ENCODE data around the gene PRB2. TPM values are rescaled to one million over a fixed set of nuclear protein-coding genes. Genes with fewer than 3 reads are reported as not detected.
A peak's percentile ranks its signal among the peaks of the same experiment; 100 is the strongest.
"Not testable (repeated sequence)": the region's sequence is repeated elsewhere in the genome, so short reads cannot be mapped to it uniquely, and the experiment has no call there.

Gene PRB2
- total and polyA plus RNA-seq, 12 donors = not detected

- intact Hi-C loops (cut with DNase I) = no loop called here
- Histone ChIP-seq H3K27ac (no peak overlapping the region), H3K27me3 (no peaks in the 10 kb centered on the region), H3K4me1 (replicated peaks in 1 of 2) (no peaks in the 10 kb centered on the region), H3K9me3 (replicated peaks in 1 of 3) (no peaks in the 10 kb centered on the region), H3K36me3 (replicated peaks in 1 of 2) (no peaks in the 10 kb centered on the region), H3K4me3 (no peak overlapping the region)
- DNase-seq = no peak
- no peak for TF ChIP-seq POLR2A (IDR thresholded peaks at IDR 0.05)
- TF ChIP-seq, protein P1, sequence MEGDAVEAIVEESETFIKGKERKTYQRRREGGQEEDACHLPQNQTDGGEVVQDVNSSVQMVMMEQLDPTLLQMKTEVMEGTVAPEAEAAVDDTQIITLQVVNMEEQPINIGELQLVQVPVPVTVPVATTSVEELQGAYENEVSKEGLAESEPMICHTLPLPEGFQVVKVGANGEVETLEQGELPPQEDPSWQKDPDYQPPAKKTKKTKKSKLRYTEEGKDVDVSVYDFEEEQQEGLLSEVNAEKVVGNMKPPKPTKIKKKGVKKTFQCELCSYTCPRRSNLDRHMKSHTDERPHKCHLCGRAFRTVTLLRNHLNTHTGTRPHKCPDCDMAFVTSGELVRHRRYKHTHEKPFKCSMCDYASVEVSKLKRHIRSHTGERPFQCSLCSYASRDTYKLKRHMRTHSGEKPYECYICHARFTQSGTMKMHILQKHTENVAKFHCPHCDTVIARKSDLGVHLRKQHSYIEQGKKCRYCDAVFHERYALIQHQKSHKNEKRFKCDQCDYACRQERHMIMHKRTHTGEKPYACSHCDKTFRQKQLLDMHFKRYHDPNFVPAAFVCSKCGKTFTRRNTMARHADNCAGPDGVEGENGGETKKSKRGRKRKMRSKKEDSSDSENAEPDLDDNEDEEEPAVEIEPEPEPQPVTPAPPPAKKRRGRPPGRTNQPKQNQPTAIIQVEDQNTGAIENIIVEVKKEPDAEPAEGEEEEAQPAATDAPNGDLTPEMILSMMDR (IDR thresholded peaks at IDR 0.05) = no peak
Observed at GRCh38 chr12:11412731-11413130, 17.4 kb upstream of the PRB2 start.

GRCh38 chr12:11408096-11408495 is 12.7 kb upstream of the PRB2 start:
- intact Hi-C loops (cut with DNase I) = no loop called here
- Histone ChIP-seq H3K36me3 (replicated peaks in 1 of 2) (no peaks in the 10 kb centered on the region), H3K27ac (no peak overlapping the region), H3K4me3 (no peak overlapping the region), H3K4me1 (replicated peaks in 1 of 2) (no peaks in the 10 kb centered on the region), H3K27me3 (no peaks in the 10 kb centered on the region), H3K9me3 (replicated peaks in 1 of 3) (no peaks in the 10 kb centered on the region)
- 83 to 87% (median 84%) methylated on average over 6 of the region's 6 CpGs for WGBS, 4 donors
- TF ChIP-seq, protein P1 (IDR thresholded peaks at IDR 0.05) = no peak
- TF ChIP-seq POLR2A (IDR thresholded peaks at IDR 0.05) = no peak
- no peak for DNase-seq

GRCh38 chr12:11397366-11397765 is 2.0 kb upstream of the PRB2 start:
- no peaks in the 10 kb centered on the region for H3K36me3 ChIP-seq (replicated peaks in 1 of 2)
- H3K27me3 ChIP-seq = no peaks in the 10 kb centered on the region
- H3K4me3 ChIP-seq = no peak overlapping the region
- DNase-seq = peak in 1 of 7 donors; percentile 15
- TF ChIP-seq, protein P1 (IDR thresholded peaks at IDR 0.05) = no peak
- no peak for TF ChIP-seq POLR2A (IDR thresholded peaks at IDR 0.05)
- no peak overlapping the region for H3K27ac ChIP-seq
- intact Hi-C loops (cut with DNase I) = no loop called here
- H3K9me3 ChIP-seq (replicated peaks in 1 of 3) = no peaks in the 10 kb centered on the region
- WGBS, 4 donors = 44 to 77% (median 48%) methylated on average over 1 of the region's 1 CpG; no CpG with 5 or more reads in 1 of the 4 donors
- H3K4me1 ChIP-seq (replicated peaks in 1 of 2) = no peaks in the 10 kb centered on the region

DNA sequence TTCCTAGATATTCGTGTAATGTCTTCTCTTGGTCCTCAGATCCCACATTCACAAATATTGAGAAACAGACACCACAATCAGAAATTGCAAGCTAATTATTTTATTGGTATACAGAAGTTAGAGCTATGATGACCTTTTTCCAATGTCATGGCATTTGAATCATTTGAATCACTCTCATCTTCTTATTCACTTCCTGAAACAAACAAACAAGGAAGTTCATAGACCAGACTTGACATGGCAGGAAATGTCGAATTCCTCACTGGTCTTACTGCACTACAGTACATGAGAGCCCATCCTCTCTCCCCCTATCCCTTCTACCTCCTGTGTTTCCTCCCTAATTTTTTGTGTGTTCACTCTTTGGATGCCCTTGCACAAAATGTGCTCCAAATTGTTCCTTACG is 3.9 kb downstream of the PRB2 start:
- 61 to 74% (median 73%) methylated on average over 2 to 3 of the region's 3 CpGs for WGBS, 4 donors
- H3K4me1 ChIP-seq (replicated peaks in 1 of 2) = not testable (repeated sequence)

DNA sequence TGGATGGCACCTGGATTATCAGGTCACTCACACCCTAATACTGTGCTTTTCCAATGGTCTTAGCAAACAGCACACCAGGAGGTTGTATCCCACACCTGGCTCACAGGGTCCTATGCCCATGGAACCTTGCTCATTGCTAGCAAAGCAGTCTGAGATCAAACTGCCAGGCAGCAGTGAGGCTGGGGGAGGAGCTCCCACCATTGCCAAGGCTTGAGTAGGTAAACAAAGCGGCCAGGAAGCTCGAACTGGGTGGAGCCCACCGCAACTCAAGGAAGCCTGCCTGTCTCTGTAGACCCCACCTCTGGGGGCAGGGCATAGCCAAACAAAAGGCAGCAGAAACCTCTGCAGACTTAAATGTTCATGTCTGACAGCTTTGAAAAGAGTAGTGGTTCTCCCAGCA is 17.9 kb downstream of the PRB2 start:
- 74 to 87% (median 85%) methylated on average over 3 of the region's 3 CpGs; no CpG with 5 or more reads in 1 of the 4 donors for WGBS, 4 donors
- intact Hi-C loops (cut with DNase I) = not testable (repeated sequence)

More for the DNA sequence above, 3.9 kb downstream of the PRB2 start:
- intact Hi-C loops (cut with DNase I); H3K27me3 ChIP-seq; DNase-seq; H3K9me3 ChIP-seq (replicated peaks in 1 of 3); H3K36me3 ChIP-seq (replicated peaks in 1 of 2); H3K4me3 ChIP-seq; H3K27ac ChIP-seq: not testable (repeated sequence)

More for the DNA sequence above, 17.9 kb downstream of the PRB2 start:
- not testable (repeated sequence) for DNase-seq; H3K4me1 ChIP-seq (replicated peaks in 1 of 2); H3K9me3 ChIP-seq (replicated peaks in 1 of 3); H3K27ac ChIP-seq; H3K4me3 ChIP-seq; H3K27me3 ChIP-seq; H3K36me3 ChIP-seq (replicated peaks in 1 of 2)

All from adrenal gland (tissue), 12 donors.